Osteoblast (primary cell): Measurements from ENCODE around the gene TACR2. TPM values are rescaled to one million over a fixed set of nuclear protein-coding genes. Genes with fewer than 3 reads are reported as not detected.
A peak's percentile ranks its signal among the peaks of the same experiment; 100 is the strongest.

Experiments used
- DNase-seq: peaks from one replicate; pipeline ENCODE4 v3.0.0; 2011; ENCODE audit warnings: low spot score, mixed read lengths; ENCODE audit not compliant: insufficient read length; ENCODE audit errors: missing footprints
- H2AFZ ChIP-seq: 2 replicates; pipeline ENCODE4 v1.6.0; 2011; ENCODE audit warnings: mild to moderate bottlenecking, low read length
- H3K27ac ChIP-seq: 2 replicates; pipeline ENCODE4 v1.5.1; 2011; ENCODE audit warnings: mild to moderate bottlenecking, low read depth, low read length, moderate library complexity
- H3K27me3 ChIP-seq: 2 replicates; pipeline ENCODE4 v1.6.0; 2012; ENCODE audit warnings: mild to moderate bottlenecking, control low read depth, inconsistent platforms, low read length, moderate library complexity; ENCODE audit not compliant: insufficient read depth
- H3K36me3 ChIP-seq: 2 replicates; pipeline ENCODE4 v1.5.1; 2011; ENCODE audit warnings: mild to moderate bottlenecking, low read length, control low read depth, moderate library complexity; ENCODE audit not compliant: insufficient read depth
- H3K4me1 ChIP-seq: 2 replicates; pipeline ENCODE4 v1.5.1; 2011; ENCODE audit warnings: mild to moderate bottlenecking, low read length, control low read depth, moderate library complexity; ENCODE audit not compliant: insufficient read depth
- H3K4me2 ChIP-seq: 2 replicates; pipeline ENCODE4 v1.6.0; 2011; ENCODE audit warnings: mild to moderate bottlenecking, low read length; ENCODE audit not compliant: insufficient read depth
- H3K4me3 ChIP-seq: fragments of 200-600 bp; sonication (generic); 3 replicates; pipeline ENCODE4 v1.5.1; 2012; ENCODE audit warnings: mild to moderate bottlenecking, low read length, inconsistent platforms; ENCODE audit not compliant: insufficient read depth
- H3K79me2 ChIP-seq: 2 replicates; pipeline ENCODE4 v1.6.0; 2012; ENCODE audit warnings: mild to moderate bottlenecking, low read length, control low read depth, inconsistent platforms; ENCODE audit not compliant: insufficient read depth
- H3K9me3 ChIP-seq: 2 replicates; pipeline ENCODE4 v1.5.1; 2011; ENCODE audit warnings: low read depth, low read length, control low read depth
- H4K20me1 ChIP-seq: 2 replicates; pipeline ENCODE4 v1.6.0; 2012; ENCODE audit warnings: mild to moderate bottlenecking, low read length, control low read depth; ENCODE audit not compliant: insufficient read depth
- CTCF ChIP-seq: IDR thresholded peaks from 2 replicates; pipeline ENCODE4 v1.5.1; 2011; ENCODE audit warnings: mild to moderate bottlenecking, low read depth, low read length, moderate library complexity; ENCODE audit errors: extremely low read depth
- total RNA-seq: library from RNA; depleted of rRNA; stranded (reverse); fragments of >200 nt; gene quantifications from 2 replicates; pipeline ENCODE4 v1.2.3, GENCODE V29; 2012

Gene TACR2
- total RNA-seq, 1 donor, result 0.36 TPM

GRCh38 chr10:69360485-69361302 lies 56.0 kb downstream of the TACR2 start:
- no peaks in the 10 kb centered on the region for H3K9me3 ChIP-seq
- DNase-seq, result peak; percentile 96
- H3K4me1 ChIP-seq, result peaks cover 47% of the 10 kb centered on the region
- H2AFZ ChIP-seq, result no peak overlapping the region
- H3K4me3 ChIP-seq, result no peak overlapping the region
- peaks cover 26% of the 10 kb centered on the region for H4K20me1 ChIP-seq
- peak overlapping the region; percentile 37 for H3K4me2 ChIP-seq
- no peaks in the 10 kb centered on the region for H3K27me3 ChIP-seq
- TF ChIP-seq CTCF, result no peak
- H3K27ac ChIP-seq, result no peak overlapping the region
- H3K79me2 ChIP-seq, result peaks cover 83% of the 10 kb centered on the region
- H3K36me3 ChIP-seq, result peaks cover 22% of the 10 kb centered on the region

DNA sequence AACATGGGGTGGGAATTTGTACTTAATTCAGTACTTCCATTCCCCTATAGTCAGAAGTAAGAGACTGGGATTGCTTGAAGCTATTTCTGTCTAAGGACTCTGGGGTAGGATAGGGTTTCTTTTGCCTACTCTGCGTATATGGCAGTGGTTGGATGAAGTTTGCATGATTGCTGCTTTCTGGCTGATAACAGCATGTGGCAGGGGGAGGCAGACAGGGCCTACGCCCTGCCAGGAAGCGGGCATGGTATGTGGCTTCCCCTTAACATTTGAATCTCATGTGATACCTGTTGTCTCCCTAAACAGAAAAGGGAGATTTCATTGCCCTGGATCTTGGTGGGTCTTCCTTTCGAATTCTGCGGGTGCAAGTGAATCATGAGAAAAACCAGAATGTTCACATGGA lies 57.1 kb downstream of the TACR2 start:
- Histone ChIP-seq H4K20me1 (peaks cover 26% of the 10 kb centered on the region), H2AFZ (no peak overlapping the region), H3K9me3 (no peaks in the 10 kb centered on the region), H3K27ac (no peak overlapping the region), H3K4me3 (no peak overlapping the region), H3K79me2 (peaks cover 86% of the 10 kb centered on the region), H3K36me3 (peaks cover 13% of the 10 kb centered on the region), H3K27me3 (no peaks in the 10 kb centered on the region), H3K4me2 (no peak overlapping the region), H3K4me1 (peaks cover 47% of the 10 kb centered on the region)
- no peak for TF ChIP-seq CTCF
- peak; percentile 14 for DNase-seq

DNA sequence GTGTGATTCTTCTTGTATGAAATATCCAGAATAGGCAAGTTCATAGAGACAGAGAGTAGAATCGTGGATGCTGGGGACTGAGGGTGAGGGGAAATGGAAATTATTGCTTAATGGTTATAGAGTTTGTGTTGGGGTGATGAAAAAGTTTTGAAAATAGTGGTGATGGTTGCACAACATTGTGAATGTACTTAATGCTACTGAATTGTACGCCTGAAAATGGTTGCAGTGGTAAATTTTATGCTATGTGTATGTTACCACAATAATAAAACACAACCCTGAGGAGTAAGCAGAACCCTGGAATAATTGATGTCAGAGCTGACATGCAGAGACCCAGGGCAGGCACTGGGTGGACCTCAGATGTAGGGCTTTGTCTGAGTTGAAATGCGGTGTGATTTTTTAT lies 57.6 kb downstream of the TACR2 start:
- Histone ChIP-seq H2AFZ (no peak overlapping the region), H3K27ac (no peak overlapping the region), H3K9me3 (no peaks in the 10 kb centered on the region), H3K4me2 (no peak overlapping the region), H4K20me1 (peaks cover 26% of the 10 kb centered on the region), H3K27me3 (no peaks in the 10 kb centered on the region), H3K4me3 (no peak overlapping the region), H3K36me3 (peaks cover 10% of the 10 kb centered on the region), H3K4me1 (peaks cover 47% of the 10 kb centered on the region), H3K79me2 (peaks cover 86% of the 10 kb centered on the region)
- no peak for TF ChIP-seq CTCF
- no peak for DNase-seq

GRCh38 chr10:69358148-69358795 lies 58.4 kb downstream of the TACR2 start:
- Histone ChIP-seq H3K4me2 (no peak overlapping the region), H3K36me3 (peaks cover 10% of the 10 kb centered on the region), H3K27me3 (no peaks in the 10 kb centered on the region), H3K79me2 (peaks cover 86% of the 10 kb centered on the region), H3K9me3 (no peaks in the 10 kb centered on the region), H3K4me3 (no peak overlapping the region), H4K20me1 (peaks cover 26% of the 10 kb centered on the region), H2AFZ (no peak overlapping the region), H3K27ac (no peak overlapping the region), H3K4me1 (peaks cover 51% of the 10 kb centered on the region)
- peak; percentile 25 for DNase-seq
- TF ChIP-seq CTCF, result no peak
